HCT116 (cell line): Measurements from ENCODE around the gene GJB2. TPM values are rescaled to one million over a fixed set of nuclear protein-coding genes. Genes with fewer than 3 reads are reported as not detected.

Experiments used
- ATAC-seq: fragments of 200-7000 bp; cut with Tn5 transposase; 2 replicates; pipeline ENCODE4 v1.9.1; 2020; ENCODE audit warnings: mild to moderate bottlenecking, moderate library complexity
- BruUV-seq: library from RNA; stranded (reverse); fragments of 400-500 nt; replicated peaks from 2 replicates; lab custom pipeline; 2021; lab: Mats Ljungman, UMichigan
- CTCF ChIA-PET: fragments of 300-600 bp; sonication (Branson Sonifier 250); formaldehyde crosslinking; loops from one replicate; lab custom pipeline; 2021; ENCODE audit warnings: antibody characterized with exemption; lab: Charles Lee
- POLR2A ChIA-PET: fragments of 300-600, 350-600 bp; sonication (Branson Sonifier 250); formaldehyde crosslinking; loops from one replicate; lab custom pipeline; 2021; ENCODE audit warnings: antibody characterized with exemption; lab: Charles Lee
- RAD21 ChIA-PET, 2 experiments: fragments of 300-600 bp; sonication (Branson Sonifier 250); formaldehyde crosslinking; loops; one replicate each; lab custom pipeline; 2023; ENCODE audit warnings: low total read pairs in 2 of 2; ENCODE audit not compliant: uncharacterized antibody in 2 of 2, unreplicated experiment in 2 of 2, low non-redundant PET in 1 of 2; lab: Charles Lee
- DNase-seq: peaks from one replicate; pipeline ENCODE4 v3.0.0-alpha.2; 2010; ENCODE audit warnings: low read depth, low spot score
- H2AFZ ChIP-seq: fragments of 200-600 bp; shearing (Covaris generic), sonication (generic); 2 replicates; pipeline ENCODE4 v1.6.1; 2017; ENCODE audit warnings: low read depth, mixed run types, mixed read lengths, antibody characterized with exemption, low read length; ENCODE audit not compliant: poor library complexity, severe bottlenecking
- H3K27ac ChIP-seq: 2 replicates; pipeline ENCODE4 v1.5.1; 2012; ENCODE audit warnings: low read depth, low read length
- H3K27me3 ChIP-seq: fragments of 200-600 bp; sonication (generic); 2 replicates; pipeline ENCODE4 v1.6.1; 2016; ENCODE audit warnings: mixed run types, low read length, mixed read lengths; ENCODE audit not compliant: insufficient read depth
- H3K36me3 ChIP-seq, 2 experiments: fragments of 200-500 bp in 1 of 2; fragments of 200-600 bp in 1 of 2; sonication (Bioruptor generic) in 1 of 2; sonication (generic) in 1 of 2; 2 replicates each; pipeline versions ENCODE4 v1.5.1 to v1.6.1; 2014 to 2016; ENCODE audit warnings: low read length in 2 of 2, inconsistent platforms in 1 of 2, mixed read lengths in 1 of 2, mixed run types in 1 of 2; ENCODE audit not compliant: insufficient read depth in 2 of 2, control insufficient read depth in 1 of 2
- H3K4me1 ChIP-seq, 2 experiments: fragments of 200-600 bp in 1 of 2; sonication (generic) in 1 of 2; 2 replicates each; pipeline versions ENCODE4 v1.5.1 to v1.6.1; 2012 to 2017; ENCODE audit warnings: low read length in 2 of 2, inconsistent platforms in 1 of 2, mild to moderate bottlenecking in 1 of 2, mixed read lengths in 1 of 2, mixed run types in 1 of 2, moderate library complexity in 1 of 2; ENCODE audit not compliant: insufficient read depth in 2 of 2, control insufficient read depth in 1 of 2
- H3K4me2 ChIP-seq: fragments of 200-600 bp; sonication (generic); 2 replicates; pipeline ENCODE4 v1.6.1; 2017; ENCODE audit warnings: mixed run types, low read length, mixed read lengths
- H3K4me3 ChIP-seq, 2 experiments: fragments of 200-600 bp in 1 of 2; sonication (generic) in 1 of 2; replicated peaks in 1 of 2; 2 replicates each; pipeline ENCODE4 v1.5.1; 2011 to 2016; ENCODE audit warnings: low read length in 2 of 2, control low read depth in 1 of 2, low read depth in 1 of 2, mild to moderate bottlenecking in 1 of 2, mixed read lengths in 1 of 2, mixed run types in 1 of 2
- H3K79me2 ChIP-seq: fragments of 200-600 bp; sonication (generic); 2 replicates; pipeline ENCODE4 v1.6.1; 2017; ENCODE audit warnings: mild to moderate bottlenecking, mixed run types, low read length, moderate library complexity, mixed read lengths; ENCODE audit not compliant: insufficient read depth
- H3K9ac ChIP-seq: fragments of 200-600 bp; sonication (generic); 2 replicates; pipeline ENCODE4 v1.6.1; 2016; ENCODE audit warnings: low read length, mixed read lengths
- H3K9me2 ChIP-seq: fragments of 200-600 bp; sonication (generic), shearing (Covaris generic); 2 replicates; pipeline ENCODE4 v1.6.1; 2017; ENCODE audit warnings: mixed run types, mild to moderate bottlenecking, moderate library complexity; ENCODE audit not compliant: insufficient read depth
- H3K9me3 ChIP-seq, 2 experiments: fragments of 200-500 bp in 1 of 2; fragments of 200-600 bp in 1 of 2; sonication (Bioruptor generic) in 1 of 2; sonication (generic) in 1 of 2; 2 replicates each; pipeline ENCODE4 v1.6.1; 2014 to 2017; ENCODE audit warnings: low read length in 2 of 2, mixed read lengths in 2 of 2, inconsistent platforms in 1 of 2, low read depth in 1 of 2, mild to moderate bottlenecking in 1 of 2, mixed run types in 1 of 2, moderate library complexity in 1 of 2; ENCODE audit not compliant: control insufficient read depth in 1 of 2, insufficient read depth in 1 of 2
- H4K20me1 ChIP-seq: fragments of 200-600 bp; sonication (generic), shearing (Covaris generic); 2 replicates; pipeline ENCODE4 v1.6.1; 2017; ENCODE audit warnings: mixed run types, mild to moderate bottlenecking, moderate library complexity; ENCODE audit not compliant: insufficient read depth
- ATF3 ChIP-seq: IDR thresholded peaks from 2 replicates; pipeline ENCODE4 v1.6.1; 2012
- EGR1 ChIP-seq: IDR thresholded peaks from 2 replicates; pipeline ENCODE4 v1.6.1; 2012; ENCODE audit warnings: low read depth
- EZH2 ChIP-seq: fragments of 200-600 bp; sonication (generic); IDR thresholded peaks from 2 replicates; pipeline ENCODE4 v1.6.1; 2017; ENCODE audit warnings: antibody characterized with exemption, mixed run types
- FOSL1 ChIP-seq: IDR thresholded peaks from 2 replicates; pipeline ENCODE4 v1.6.1; 2012; ENCODE audit warnings: low read depth
- POLR2A ChIP-seq: IDR thresholded peaks from 2 replicates; pipeline ENCODE4 v1.7.0; 2011; ENCODE audit warnings: borderline replicate concordance; ENCODE audit not compliant: insufficient read depth, insufficient read length; ENCODE audit errors: extremely low read depth
- POLR2AphosphoS5 ChIP-seq: IDR thresholded peaks from 2 replicates; pipeline ENCODE4 v1.6.1; 2011; ENCODE audit warnings: mild to moderate bottlenecking, low read depth, low read length, moderate library complexity
- REST ChIP-seq: IDR thresholded peaks from 2 replicates; pipeline ENCODE4 v1.6.1; 2012; ENCODE audit warnings: low read depth
- SIN3A ChIP-seq: IDR thresholded peaks from 2 replicates; pipeline ENCODE4 v1.6.1; 2012; ENCODE audit warnings: low read depth
- SP1 ChIP-seq: IDR thresholded peaks from 2 replicates; pipeline ENCODE4 v1.6.1; 2012; ENCODE audit warnings: low read depth
- TCF7L2 ChIP-seq: IDR thresholded peaks from 2 replicates; pipeline ENCODE4 v1.7.0; 2011; ENCODE audit warnings: borderline replicate concordance, inconsistent platforms; ENCODE audit not compliant: insufficient read depth, insufficient read length; ENCODE audit errors: extremely low read depth
- YY1 ChIP-seq: IDR thresholded peaks from 2 replicates; pipeline ENCODE4 v1.6.1; 2011; ENCODE audit warnings: low read length, low read depth, moderate library complexity, mild to moderate bottlenecking; ENCODE audit not compliant: insufficient replicate concordance; ENCODE audit errors: extremely low read depth
- intact Hi-C: fragments of 100-400 bp; cut with micrococcal nuclease; formaldehyde crosslinking; loops from 2 replicates; pipeline ENCODE4 v1.10.0; 2022
- total RNA-seq: library from RNA; stranded (reverse); gene quantifications from one replicate; pipeline ENCODE4 v1.2.1, GENCODE V29; 2021; ENCODE audit not compliant: unreplicated experiment
- TF ChIP-seq, protein P1 (sequence below): IDR thresholded peaks from 2 replicates; pipeline ENCODE4 v1.6.1; 2012

The GJB2 gene
- total RNA-seq, 1 experiment from 2014 or later = 44.7 TPM

- POLR2A ChIA-PET = no interaction called here
- RAD21 ChIA-PET = no interaction called here
- Histone ChIP-seq H3K9me2 (no peaks in the 10 kb centered on the region), H3K36me3 (no peaks in the 10 kb centered on the region), H3K27ac (no peak overlapping the region), H3K79me2 (no peaks in the 10 kb centered on the region), H3K4me2 (no peak overlapping the region), H3K4me1 (no peaks in the 10 kb centered on the region), H3K9ac (no peak overlapping the region), H3K27me3 (no peaks in the 10 kb centered on the region), H2AFZ (no peak overlapping the region), H4K20me1 (no peaks in the 10 kb centered on the region), H3K9me3 (no peaks in the 10 kb centered on the region), H3K4me3 (no peak overlapping the region)
- TF ChIP-seq SP1 (no peak), ATF3 (no peak), SIN3A (no peak), POLR2AphosphoS5 (no peak)
- TF ChIP-seq, protein P1, sequence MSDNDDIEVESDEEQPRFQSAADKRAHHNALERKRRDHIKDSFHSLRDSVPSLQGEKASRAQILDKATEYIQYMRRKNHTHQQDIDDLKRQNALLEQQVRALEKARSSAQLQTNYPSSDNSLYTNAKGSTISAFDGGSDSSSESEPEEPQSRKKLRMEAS = no peak
- CTCF ChIA-PET = no interaction called here
- DNase-seq = no peak
- intact Hi-C loops = no loop called here
- BruUV-seq = no TSS peak
- ATAC-seq = no peak
Observed at GRCh38 chr13:20230913-20231838, 38.4 kb upstream of the GJB2 start.

DNA sequence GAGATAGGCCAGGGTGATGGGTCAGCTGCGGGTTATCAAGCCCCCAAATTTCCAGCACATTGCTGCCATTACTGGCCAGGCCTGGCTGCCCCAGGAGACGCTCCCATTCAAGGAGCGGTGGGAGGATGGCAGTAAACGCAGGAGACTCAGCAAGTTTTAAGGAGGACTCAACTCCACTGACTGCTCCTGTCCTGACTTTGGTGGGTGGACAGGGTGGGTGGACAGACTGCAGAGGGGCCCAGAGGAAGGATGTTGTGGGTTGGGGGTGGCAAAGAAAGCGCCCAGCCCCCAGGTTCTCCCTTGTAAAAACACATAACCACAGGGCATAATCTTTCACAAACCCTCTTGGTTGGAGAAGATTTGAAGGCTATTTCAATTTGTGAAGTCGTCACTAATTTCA is 35.0 kb upstream of the GJB2 start:
- Histone ChIP-seq H3K27ac (no peak overlapping the region), H3K9me2 (no peaks in the 10 kb centered on the region), H3K4me1 (no peaks in the 10 kb centered on the region), H3K4me2 (no peak overlapping the region), H4K20me1 (no peaks in the 10 kb centered on the region), H3K27me3 (no peaks in the 10 kb centered on the region), H2AFZ (no peak overlapping the region), H3K36me3 (no peaks in the 10 kb centered on the region), H3K9me3 (no peaks in the 10 kb centered on the region), H3K9ac (no peak overlapping the region), H3K79me2 (no peaks in the 10 kb centered on the region), H3K4me3 (no peak overlapping the region)
- no TSS peak for BruUV-seq
- POLR2A ChIA-PET = no interaction called here
- intact Hi-C loops = no loop called here
- TF ChIP-seq POLR2A (no peak), REST (no peak), YY1 (no peak), FOSL1 (no peak), EGR1 (no peak), TCF7L2 (no peak), POLR2AphosphoS5 (no peak), EZH2 (no peak), ATF3 (no peak)
- TF ChIP-seq, protein P1 = no peak
- DNase-seq (no peak), ATAC-seq (no peak)
- CTCF ChIA-PET = no interaction called here
- RAD21 ChIA-PET = no interaction called here
